Measurements from ENCODE around the gene MCM5. TPM values are rescaled to one million over a fixed set of nuclear protein-coding genes. Genes with fewer than 3 reads are reported as not detected.
A peak's percentile ranks its signal among the peaks of the same experiment; 100 is the strongest.
"Not testable (repeated sequence)": the region's sequence is repeated elsewhere in the genome, so short reads cannot be mapped to it uniquely, and the experiment has no call there.

Gene MCM5
- total and polyA plus RNA-seq, 5 donors = 7.3 to 15.8 (median 9.0) TPM

DNA sequence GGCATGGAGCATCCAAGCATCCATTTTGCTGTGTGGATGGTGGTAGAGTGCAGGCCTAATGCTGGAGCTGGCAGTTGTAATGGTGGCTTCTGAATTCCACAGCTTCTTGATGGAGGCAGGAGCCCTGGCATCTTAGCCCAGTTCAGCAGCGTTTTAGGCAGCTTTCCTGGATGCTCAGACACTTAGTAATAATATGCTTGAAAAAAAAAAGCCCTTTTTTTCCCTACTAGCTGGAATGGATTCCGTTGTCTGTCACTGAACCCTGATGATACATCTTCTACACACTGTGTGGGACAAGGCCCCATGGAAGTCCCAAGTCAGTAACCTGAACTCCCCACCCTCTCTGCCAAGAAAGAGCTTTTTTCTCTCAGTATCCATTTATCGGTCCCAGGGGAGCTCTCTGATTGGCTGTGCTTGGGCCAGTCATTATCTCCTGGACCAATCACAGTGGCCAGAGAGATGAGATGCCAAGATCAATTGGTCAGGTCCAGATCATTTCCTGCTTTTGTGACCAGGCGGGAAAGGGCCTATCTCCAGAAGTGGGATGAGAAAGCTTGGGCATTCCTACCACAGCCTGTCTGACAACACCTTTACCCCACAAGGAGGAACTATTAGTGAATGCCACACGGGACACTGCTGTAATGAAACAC is 34.2 kb downstream of the MCM5 start:
- Histone ChIP-seq H3K27me3 (ENCODE audit: control insufficient read depth, insufficient read depth) (no peaks in the 10 kb centered on the region), H3K4me3 (ENCODE audit: low read length) (no peak overlapping the region), H3K27ac (ENCODE audit: low read length) (no peak overlapping the region), H3K4me1 (ENCODE audit: control insufficient read depth, insufficient read depth, low read length) (no peaks in the 10 kb centered on the region), H3K9me3 (ENCODE audit: control insufficient read depth, low read length) (no peaks in the 10 kb centered on the region)
- 95% methylated on average over 5 of the region's 5 CpGs for WGBS
- intact Hi-C loops (cut with DNase I) = loop anchor here in 3 of 4 donors (5.0 to 10.0 kb wide), 2 partner anchors 148 to 191 kb away; no protein-coding TSS in a partner anchor
- ATAC-seq (no peak), DNase-seq (no peak)

DNA sequence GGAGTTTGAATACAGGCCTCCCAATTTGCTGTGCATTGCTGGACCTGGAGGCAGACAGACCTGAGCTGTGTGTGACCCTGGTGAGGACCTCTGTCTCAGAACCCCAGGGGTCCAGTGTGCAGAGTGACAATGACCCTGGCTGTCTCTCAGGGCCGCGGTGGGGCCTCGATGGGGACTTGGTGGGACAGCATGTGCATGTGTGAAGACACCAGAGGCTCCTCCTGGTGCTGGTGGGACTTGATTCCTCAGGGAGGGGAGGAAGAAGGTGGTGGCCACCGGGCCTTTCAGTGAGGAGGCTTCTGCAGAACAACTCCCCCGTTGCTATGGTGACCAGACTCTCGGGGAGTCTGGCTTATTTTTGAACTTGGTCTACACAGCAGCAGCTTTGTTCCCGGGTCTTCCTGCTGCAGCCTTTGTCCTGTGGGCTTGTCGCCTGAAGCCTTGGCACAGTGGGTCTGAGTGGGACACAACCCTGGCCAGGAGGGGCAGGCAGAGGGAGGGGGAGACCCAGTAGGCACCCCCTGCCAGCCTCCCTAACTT is 35.3 kb downstream of the MCM5 start:
- H3K4me1 ChIP-seq (ENCODE audit: control insufficient read depth, insufficient read depth, low read length) = no peaks in the 10 kb centered on the region
- intact Hi-C loops (cut with DNase I) = loop anchor here in 1 of 4 donors (10.0 kb wide), 1 partner anchor 190 kb away; no protein-coding TSS in a partner anchor
- H3K27ac ChIP-seq (ENCODE audit: low read length) = no peak overlapping the region
- no peak overlapping the region for H3K4me3 ChIP-seq (ENCODE audit: low read length)
- peak in 1 of 3 donors; percentile 35 for DNase-seq
- 77% methylated on average over 8 of the region's 8 CpGs for WGBS
- no peaks in the 10 kb centered on the region for H3K9me3 ChIP-seq (ENCODE audit: control insufficient read depth, low read length)
- H3K27me3 ChIP-seq (ENCODE audit: control insufficient read depth, insufficient read depth) = no peaks in the 10 kb centered on the region
- ATAC-seq = no peak

DNA sequence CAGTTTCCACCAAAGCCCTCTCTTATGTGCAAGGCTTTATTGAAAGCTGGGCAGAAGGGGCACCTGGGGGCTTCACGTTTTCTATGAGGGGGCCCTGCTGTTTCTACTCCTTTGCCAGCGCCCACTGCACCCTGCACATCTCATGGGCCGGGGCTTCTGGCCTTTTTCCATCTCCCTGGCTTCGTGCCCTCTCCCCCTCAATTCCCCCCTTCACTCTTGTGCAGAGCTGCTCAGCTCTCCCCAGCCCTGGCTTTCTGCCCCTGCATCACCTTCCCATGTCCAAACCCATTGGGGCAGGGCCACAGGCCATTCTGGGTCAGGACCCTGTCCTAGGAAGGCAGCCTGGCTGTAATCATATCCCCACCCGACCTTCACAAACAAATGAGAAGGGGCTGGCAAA is 36.5 kb downstream of the MCM5 start:
- H3K27ac ChIP-seq (ENCODE audit: low read length) = no peak overlapping the region
- 70% methylated on average over 5 of the region's 5 CpGs for WGBS
- H3K27me3 ChIP-seq (ENCODE audit: control insufficient read depth, insufficient read depth) = no peaks in the 10 kb centered on the region
- DNase-seq = peak in 1 of 3 donors; percentile 27
- intact Hi-C loops (cut with DNase I) = loop anchor here in 1 of 4 donors (10.0 kb wide), 1 partner anchor 188 kb away; no protein-coding TSS in a partner anchor
- no peaks in the 10 kb centered on the region for H3K4me1 ChIP-seq (ENCODE audit: control insufficient read depth, insufficient read depth, low read length)
- H3K4me3 ChIP-seq (ENCODE audit: low read length) = no peak overlapping the region
- no peak for ATAC-seq
- no peaks in the 10 kb centered on the region for H3K9me3 ChIP-seq (ENCODE audit: control insufficient read depth, low read length)

DNA sequence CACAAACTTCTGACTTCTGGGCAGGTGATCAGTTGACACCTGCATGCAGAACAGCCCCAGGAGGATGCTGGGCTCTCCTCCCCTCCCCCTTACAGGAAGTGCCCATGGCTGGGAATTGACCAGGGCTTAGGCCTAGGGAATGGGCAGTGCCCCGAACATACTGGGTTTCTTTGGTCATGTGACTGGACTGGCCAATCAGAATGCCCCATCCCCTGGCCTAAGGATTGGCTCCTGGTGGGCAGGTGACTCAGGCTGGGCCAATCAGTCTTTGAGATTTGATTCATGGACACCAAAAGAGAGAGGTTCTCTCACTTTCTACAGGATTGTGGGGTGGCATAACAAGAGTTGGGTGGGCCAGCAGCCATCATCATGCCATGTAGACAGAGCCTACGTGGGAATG is 37.1 kb downstream of the MCM5 start:
- ATAC-seq = no peak

DNA sequence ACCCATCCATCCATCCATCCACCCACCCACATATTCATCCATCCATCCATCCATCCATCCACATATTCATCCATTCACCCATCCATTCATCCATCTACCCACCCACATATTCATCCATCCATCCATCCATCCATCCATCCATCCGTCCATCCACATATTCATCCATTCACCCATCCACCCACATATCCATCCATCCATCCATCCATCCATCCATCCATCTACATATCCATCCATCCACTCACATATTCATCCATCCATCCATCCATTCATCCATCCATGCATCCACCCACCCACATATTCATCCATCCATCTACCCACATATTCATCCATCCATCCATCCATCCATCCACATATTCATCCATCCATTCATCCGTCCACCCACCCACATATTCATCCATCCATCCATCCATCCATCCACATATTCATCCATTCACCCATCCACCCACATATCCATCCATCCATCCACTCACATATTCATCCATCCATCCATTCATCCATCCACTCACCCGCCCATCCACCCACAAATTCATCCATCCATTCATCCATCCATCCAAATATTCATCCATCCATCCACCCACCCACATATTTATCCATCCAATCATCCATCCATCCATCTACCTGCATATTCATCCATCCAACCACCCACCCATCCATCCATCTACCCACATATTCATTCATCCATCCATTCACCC is 38.9 kb downstream of the MCM5 start:
- not testable (repeated sequence) for H3K4me3 ChIP-seq (ENCODE audit: low read length); DNase-seq; H3K27me3 ChIP-seq (ENCODE audit: control insufficient read depth, insufficient read depth); ATAC-seq; H3K4me1 ChIP-seq (ENCODE audit: control insufficient read depth, insufficient read depth, low read length); H3K27ac ChIP-seq (ENCODE audit: low read length); H3K9me3 ChIP-seq (ENCODE audit: control insufficient read depth, low read length)
- intact Hi-C loops (cut with DNase I) = loop anchor here in 1 of 4 donors (10.0 kb wide), 1 partner anchor 186 kb away; no protein-coding TSS in a partner anchor
- WGBS = 62% methylated on average over 3 of the region's 3 CpGs

More for the DNA sequence above, 37.1 kb downstream of the MCM5 start:
- Histone ChIP-seq H3K9me3 (ENCODE audit: control insufficient read depth, low read length) (no peaks in the 10 kb centered on the region), H3K27ac (ENCODE audit: low read length) (no peak overlapping the region), H3K27me3 (ENCODE audit: control insufficient read depth, insufficient read depth) (no peaks in the 10 kb centered on the region), H3K4me1 (ENCODE audit: control insufficient read depth, insufficient read depth, low read length) (no peaks in the 10 kb centered on the region), H3K4me3 (ENCODE audit: low read length) (no peak overlapping the region)
- intact Hi-C loops (cut with DNase I) = loop anchor here in 1 of 4 donors (10.0 kb wide), 1 partner anchor 188 kb away; no protein-coding TSS in a partner anchor
- WGBS = 85% methylated on average over 2 of the region's 2 CpGs
- peak in 1 of 3 donors; percentile 17 for DNase-seq

DNA sequence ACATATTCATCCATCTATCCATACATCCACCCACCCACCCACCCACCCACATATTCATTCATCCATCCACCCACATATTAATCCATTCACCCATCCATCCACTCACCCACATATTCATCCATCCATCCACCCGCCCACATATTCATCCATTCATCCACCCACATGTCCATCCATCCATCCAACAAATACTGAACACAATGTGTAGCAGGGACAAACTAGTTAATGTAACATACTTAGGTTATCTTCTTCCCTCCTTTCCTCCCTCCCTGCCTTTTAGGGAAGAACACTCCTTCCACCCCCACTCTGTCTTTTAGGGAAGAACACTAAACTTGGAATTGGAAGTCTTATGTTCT is 39.4 kb downstream of the MCM5 start:
- H3K9me3 ChIP-seq (ENCODE audit: control insufficient read depth, low read length) = no peaks in the 10 kb centered on the region
- H3K27ac ChIP-seq (ENCODE audit: low read length) = no peak overlapping the region
- no peaks in the 10 kb centered on the region for H3K4me1 ChIP-seq (ENCODE audit: control insufficient read depth, insufficient read depth, low read length)
- ATAC-seq (no peak), DNase-seq (no peak)
- 90% methylated on average over 1 of the region's 1 CpG for WGBS
- H3K4me3 ChIP-seq (ENCODE audit: low read length) = no peak overlapping the region
- no peaks in the 10 kb centered on the region for H3K27me3 ChIP-seq (ENCODE audit: control insufficient read depth, insufficient read depth)
- intact Hi-C loops (cut with DNase I) = loop anchor here in 1 of 4 donors (10.0 kb wide), 1 partner anchor 185 kb away; no protein-coding TSS in a partner anchor

DNA sequence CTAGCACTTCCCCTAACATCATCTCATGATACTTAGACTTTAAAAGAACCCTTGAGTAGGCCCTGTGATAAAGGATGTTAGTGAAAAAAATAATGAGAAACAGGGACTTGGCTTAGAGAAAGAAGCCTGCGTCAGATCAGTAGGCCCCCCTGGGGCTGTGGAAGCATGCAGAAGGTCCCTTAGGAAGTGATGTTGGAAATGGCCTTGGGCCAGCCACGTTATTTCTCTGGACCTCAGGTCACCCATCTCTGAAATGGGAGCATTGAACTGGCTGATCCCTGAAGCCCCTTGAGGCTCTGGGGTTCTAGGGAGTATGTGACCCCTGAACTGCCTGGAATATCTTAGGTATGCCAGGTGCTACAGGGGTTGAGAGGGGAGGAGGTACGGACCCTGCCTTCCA is 40.2 kb downstream of the MCM5 start:
- H3K4me1 ChIP-seq (ENCODE audit: control insufficient read depth, insufficient read depth, low read length) = no peaks in the 10 kb centered on the region
- ATAC-seq (no peak), DNase-seq (no peak)
- 62% methylated on average over 3 of the region's 3 CpGs for WGBS
- intact Hi-C loops (cut with DNase I) = no loop called here
- no peak overlapping the region for H3K4me3 ChIP-seq (ENCODE audit: low read length)
- H3K9me3 ChIP-seq (ENCODE audit: control insufficient read depth, low read length) = no peaks in the 10 kb centered on the region
- no peaks in the 10 kb centered on the region for H3K27me3 ChIP-seq (ENCODE audit: control insufficient read depth, insufficient read depth)
- H3K27ac ChIP-seq (ENCODE audit: low read length) = no peak overlapping the region

DNA sequence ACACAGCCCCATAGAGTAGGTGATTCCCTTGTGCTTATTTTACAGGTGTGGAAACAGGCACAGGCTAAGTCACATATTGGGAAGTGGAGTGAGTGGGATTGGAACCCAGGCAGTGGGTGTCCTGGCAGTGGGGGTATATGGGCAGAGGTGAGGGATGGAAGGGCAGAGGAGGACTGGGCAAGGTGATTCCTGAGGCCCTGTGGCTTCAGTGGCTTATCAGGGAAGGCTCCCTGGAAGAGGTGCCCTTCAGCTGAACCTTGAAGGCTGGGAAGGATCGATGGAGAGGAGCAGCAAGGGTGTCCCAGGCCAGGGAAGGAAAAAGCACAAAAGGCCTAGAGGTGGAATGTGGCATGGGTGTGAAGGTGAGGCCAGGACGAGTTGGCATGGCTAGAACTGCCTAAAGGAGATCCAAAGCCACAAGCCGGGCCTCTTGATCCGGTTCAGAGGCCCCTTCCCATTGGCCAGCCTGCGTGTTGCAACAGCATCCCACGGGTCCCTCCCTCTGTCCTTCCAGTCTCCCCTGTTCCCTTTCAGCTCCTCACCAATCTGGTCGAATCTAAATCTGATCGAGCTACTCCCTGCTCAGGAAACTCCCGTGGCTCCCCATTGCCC is 41.7 kb downstream of the MCM5 start:
- Histone ChIP-seq H3K27me3 (ENCODE audit: control insufficient read depth, insufficient read depth) (no peaks in the 10 kb centered on the region), H3K27ac (ENCODE audit: low read length) (no peak overlapping the region), H3K4me1 (ENCODE audit: control insufficient read depth, insufficient read depth, low read length) (no peaks in the 10 kb centered on the region), H3K4me3 (ENCODE audit: low read length) (no peak overlapping the region), H3K9me3 (ENCODE audit: control insufficient read depth, low read length) (no peaks in the 10 kb centered on the region)
- ATAC-seq (no peak), DNase-seq (no peak)
- intact Hi-C loops (cut with DNase I) = no loop called here
- 73% methylated on average over 9 of the region's 9 CpGs for WGBS

DNA sequence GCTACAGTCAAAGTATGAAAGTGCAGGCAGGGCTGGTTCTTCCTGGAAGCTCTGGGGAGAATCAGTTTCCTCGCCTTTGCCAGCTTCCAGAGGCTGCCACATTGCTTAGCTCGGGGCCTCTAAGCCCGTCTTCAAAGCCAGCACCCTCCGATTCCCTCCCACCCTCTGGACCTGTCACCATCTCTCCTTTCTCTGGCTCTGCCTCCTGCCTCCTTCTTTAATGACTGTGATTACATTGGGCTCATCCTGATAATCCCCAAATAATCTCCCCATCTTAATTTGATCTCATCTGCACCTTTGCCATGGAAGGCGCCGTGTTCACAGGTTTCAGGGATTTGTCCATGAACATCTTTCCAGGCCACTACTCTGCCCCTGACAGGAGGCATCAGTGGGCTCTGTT is 42.5 kb downstream of the MCM5 start:
- H3K4me3 ChIP-seq (ENCODE audit: low read length) = no peak overlapping the region
- WGBS = 82% methylated on average over 6 of the region's 6 CpGs
- H3K9me3 ChIP-seq (ENCODE audit: control insufficient read depth, low read length) = no peaks in the 10 kb centered on the region
- no peaks in the 10 kb centered on the region for H3K4me1 ChIP-seq (ENCODE audit: control insufficient read depth, insufficient read depth, low read length)
- H3K27ac ChIP-seq (ENCODE audit: low read length) = no peak overlapping the region
- no peak for ATAC-seq
- DNase-seq = no peak
- intact Hi-C loops (cut with DNase I) = no loop called here
- no peaks in the 10 kb centered on the region for H3K27me3 ChIP-seq (ENCODE audit: control insufficient read depth, insufficient read depth)

DNA sequence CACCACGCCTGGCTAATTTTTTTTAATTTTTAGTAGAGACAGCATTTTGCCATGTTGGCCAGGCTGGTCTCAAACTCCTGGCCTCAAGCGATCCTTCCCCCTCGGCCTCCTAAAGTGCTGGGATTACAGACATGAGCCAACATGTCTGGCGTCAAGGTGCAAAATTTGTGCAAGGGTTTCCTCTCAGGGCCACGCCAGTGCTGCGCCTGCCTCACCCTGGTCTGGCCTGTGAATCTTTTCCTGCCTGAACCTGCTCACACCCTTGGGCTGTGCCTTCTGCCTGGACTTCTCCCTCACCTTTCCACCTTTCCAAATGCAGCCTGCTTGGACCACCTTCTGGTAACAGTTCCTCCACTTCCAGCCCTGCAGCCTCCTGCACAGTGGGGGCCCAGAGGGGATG is 43.4 kb downstream of the MCM5 start:
- Histone ChIP-seq H3K4me1 (ENCODE audit: control insufficient read depth, insufficient read depth, low read length) (no peaks in the 10 kb centered on the region), H3K27ac (ENCODE audit: low read length) (no peak overlapping the region), H3K9me3 (ENCODE audit: control insufficient read depth, low read length) (no peaks in the 10 kb centered on the region), H3K4me3 (ENCODE audit: low read length) (no peak overlapping the region), H3K27me3 (ENCODE audit: control insufficient read depth, insufficient read depth) (no peaks in the 10 kb centered on the region)
- no peak for DNase-seq
- intact Hi-C loops (cut with DNase I) = no loop called here
- no peak for ATAC-seq
- WGBS = 78% methylated on average over 6 of the region's 6 CpGs
